ENCODE data around the gene ZSCAN12.

DNA sequence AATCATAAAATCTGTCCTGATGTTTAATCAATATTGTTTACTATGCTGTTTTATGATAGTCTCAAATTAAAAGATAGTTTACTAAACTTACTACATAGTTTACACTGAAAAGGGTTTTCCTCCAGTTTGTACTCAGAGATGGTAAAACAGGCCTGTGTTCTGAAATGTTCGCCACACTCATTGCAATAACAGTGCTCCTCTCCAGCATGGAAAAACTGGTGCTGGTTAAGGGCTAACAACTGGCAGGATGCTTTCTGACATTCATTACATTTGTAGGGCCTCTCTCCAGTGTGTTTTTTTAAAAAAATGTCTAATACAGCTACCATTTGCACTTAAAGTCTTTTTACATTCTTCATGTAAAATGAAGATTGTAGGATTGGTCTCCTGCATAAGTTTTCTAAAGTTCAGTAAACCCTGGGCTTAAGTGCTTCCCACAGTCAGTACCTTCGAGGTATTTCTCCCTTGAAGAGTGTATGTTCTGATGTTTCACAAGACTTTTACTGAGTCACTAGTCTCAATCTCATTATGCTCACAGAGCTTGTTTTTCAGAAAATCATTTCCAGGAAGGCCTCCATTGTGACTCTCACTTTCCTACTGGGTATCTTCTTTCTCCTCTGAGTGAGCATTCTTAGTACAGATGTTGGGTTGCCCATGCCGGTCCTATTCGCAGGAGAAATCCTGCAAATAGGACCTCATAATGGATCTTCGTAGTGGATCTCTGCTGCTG is 8.7 kb upstream of the ZSCAN12 start:
- TF ChIP-seq, protein P1, sequence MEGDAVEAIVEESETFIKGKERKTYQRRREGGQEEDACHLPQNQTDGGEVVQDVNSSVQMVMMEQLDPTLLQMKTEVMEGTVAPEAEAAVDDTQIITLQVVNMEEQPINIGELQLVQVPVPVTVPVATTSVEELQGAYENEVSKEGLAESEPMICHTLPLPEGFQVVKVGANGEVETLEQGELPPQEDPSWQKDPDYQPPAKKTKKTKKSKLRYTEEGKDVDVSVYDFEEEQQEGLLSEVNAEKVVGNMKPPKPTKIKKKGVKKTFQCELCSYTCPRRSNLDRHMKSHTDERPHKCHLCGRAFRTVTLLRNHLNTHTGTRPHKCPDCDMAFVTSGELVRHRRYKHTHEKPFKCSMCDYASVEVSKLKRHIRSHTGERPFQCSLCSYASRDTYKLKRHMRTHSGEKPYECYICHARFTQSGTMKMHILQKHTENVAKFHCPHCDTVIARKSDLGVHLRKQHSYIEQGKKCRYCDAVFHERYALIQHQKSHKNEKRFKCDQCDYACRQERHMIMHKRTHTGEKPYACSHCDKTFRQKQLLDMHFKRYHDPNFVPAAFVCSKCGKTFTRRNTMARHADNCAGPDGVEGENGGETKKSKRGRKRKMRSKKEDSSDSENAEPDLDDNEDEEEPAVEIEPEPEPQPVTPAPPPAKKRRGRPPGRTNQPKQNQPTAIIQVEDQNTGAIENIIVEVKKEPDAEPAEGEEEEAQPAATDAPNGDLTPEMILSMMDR (IDR thresholded peaks at IDR 0.05 in 2 of 3, conservative IDR thresholded peaks at IDR 0.05 in 1 of 3; ENCODE audit: control insufficient read depth in 2 of 3, extremely low read depth in 1 of 3, insufficient read depth in 1 of 3, low read depth in 3 of 3, low read length in 3 of 3), result no peak
- TF ChIP-seq SREBF2 (IDR thresholded peaks at IDR 0.05; ENCODE audit: low read length), result no peak

Data from GM12878 (cell line).